Hepatocyte (in vitro differentiated cells): ENCODE data around the gene DRD3. TPM values are rescaled to one million over a fixed set of nuclear protein-coding genes. Genes with fewer than 3 reads are reported as not detected.

Experiments
- DNase-seq: peaks from one replicate; pipeline ENCODE4 v3.0.0-alpha.2; 2016; ENCODE audit warnings: low spot score
- H2AFZ ChIP-seq: fragments of 200-600 bp; sonication (generic); 2 replicates; pipeline ENCODE4 v1.6.0; 2016; ENCODE audit warnings: antibody characterized with exemption, mild to moderate bottlenecking
- H3K27ac ChIP-seq: fragments of 200-600 bp; sonication (generic); 2 replicates; pipeline ENCODE4 v1.5.1; 2016; ENCODE audit warnings: mild to moderate bottlenecking
- H3K27me3 ChIP-seq: fragments of 200-600 bp; sonication (generic); 2 replicates; pipeline ENCODE4 v1.6.1; 2016
- H3K36me3 ChIP-seq: fragments of 200-600 bp; sonication (generic); replicated peaks from 2 replicates; pipeline ENCODE4 v1.5.1; 2016; ENCODE audit warnings: low read depth; ENCODE audit not compliant: insufficient read depth
- H3K4me1 ChIP-seq: fragments of 200-600 bp; sonication (generic); 2 replicates; pipeline ENCODE4 v1.5.1; 2016; ENCODE audit warnings: mild to moderate bottlenecking, moderate library complexity; ENCODE audit not compliant: insufficient read depth
- H3K4me2 ChIP-seq: fragments of 200-600 bp; sonication (generic); 2 replicates; pipeline ENCODE4 v1.6.0; 2016
- H3K4me3 ChIP-seq: fragments of 200-600 bp; sonication (generic); 2 replicates; pipeline ENCODE4 v1.5.1; 2016; ENCODE audit warnings: mild to moderate bottlenecking
- H3K79me2 ChIP-seq: fragments of 200-600 bp; sonication (generic); 2 replicates; pipeline ENCODE4 v1.6.0; 2017; ENCODE audit warnings: mild to moderate bottlenecking
- H3K9me2 ChIP-seq: fragments of 200-600 bp; sonication (generic); replicated peaks from 2 replicates; pipeline ENCODE4 v1.6.0; 2017; ENCODE audit warnings: mild to moderate bottlenecking; ENCODE audit not compliant: insufficient read depth
- H3K9me3 ChIP-seq: fragments of 200-600 bp; sonication (generic); 2 replicates; pipeline ENCODE4 v1.5.1; 2016; ENCODE audit warnings: low read depth, mild to moderate bottlenecking
- H4K20me1 ChIP-seq: fragments of 200-600 bp; sonication (generic); 2 replicates; pipeline ENCODE4 v1.6.0; 2016; ENCODE audit warnings: mild to moderate bottlenecking; ENCODE audit not compliant: insufficient read depth, poor library complexity, severe bottlenecking
- EZH2 ChIP-seq: fragments of 200-600 bp; sonication (generic); IDR thresholded peaks from 2 replicates; pipeline ENCODE4 v1.6.1; 2016; ENCODE audit warnings: antibody characterized with exemption, mild to moderate bottlenecking, borderline replicate concordance
- EZH2phosphoT487 ChIP-seq: fragments of 200-600 bp; sonication (generic); IDR thresholded peaks from one replicate; pipeline ENCODE4 v1.6.1; 2018; ENCODE audit warnings: antibody characterized with exemption, mild to moderate bottlenecking, low read depth, moderate library complexity; ENCODE audit not compliant: unreplicated experiment, severe bottlenecking
- WGBS: methylation state at CpG from one replicate; pipeline ENCODE4 v1.1.6; 2016; ENCODE audit warnings: low lambda C conversion rate; ENCODE audit errors: missing lambda C conversion rate; 5-methylcytosine and 5-hydroxymethylcytosine counted together
- polyA plus RNA-seq: library from polyadenylated mRNA; unstranded; fragments of >200 nt; fragmentation: Nextera tagmentation; extraction: Ambion mirVana; gene quantifications from 2 replicates; pipeline ENCODE4 v1.2.1, GENCODE V29; 2016
- total RNA-seq: library from RNA; depleted of rRNA; stranded (reverse); fragments of >200 nt; gene quantifications from 2 replicates; pipeline ENCODE4 v1.2.3, GENCODE V29; 2014
- TF ChIP-seq, protein P1 (sequence below): fragments of 200-600 bp; sonication (generic); IDR thresholded peaks from 2 replicates; pipeline ENCODE4 v1.5.1; 2016; ENCODE audit warnings: antibody characterized with exemption, mild to moderate bottlenecking; ENCODE audit not compliant: poor library complexity

The DRD3 gene
- total and polyA plus RNA-seq, 2 experiments from 2014 or later = not detected

DNA sequence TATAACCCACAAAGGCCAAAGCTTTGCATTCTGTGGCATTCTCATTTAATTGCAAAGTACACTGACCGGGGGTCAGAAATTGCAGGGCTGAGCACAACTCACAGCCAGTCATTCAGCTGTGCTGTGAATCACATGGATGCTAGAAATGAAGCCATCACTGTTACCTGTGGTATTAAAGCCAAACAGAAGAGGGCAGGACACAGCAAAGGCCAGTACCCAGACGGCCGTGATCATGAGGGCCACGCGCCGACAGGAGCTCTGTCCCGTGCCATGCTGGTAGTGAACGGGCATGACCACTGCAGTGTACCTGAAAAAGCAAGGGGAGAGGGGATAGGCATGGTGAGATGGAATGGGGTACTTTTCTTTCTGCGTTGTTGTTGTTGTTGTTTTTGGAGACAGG, 31.6 kb downstream of the DRD3 start:
- TF ChIP-seq EZH2phosphoT487 = no peak
- TF ChIP-seq, protein P1, sequence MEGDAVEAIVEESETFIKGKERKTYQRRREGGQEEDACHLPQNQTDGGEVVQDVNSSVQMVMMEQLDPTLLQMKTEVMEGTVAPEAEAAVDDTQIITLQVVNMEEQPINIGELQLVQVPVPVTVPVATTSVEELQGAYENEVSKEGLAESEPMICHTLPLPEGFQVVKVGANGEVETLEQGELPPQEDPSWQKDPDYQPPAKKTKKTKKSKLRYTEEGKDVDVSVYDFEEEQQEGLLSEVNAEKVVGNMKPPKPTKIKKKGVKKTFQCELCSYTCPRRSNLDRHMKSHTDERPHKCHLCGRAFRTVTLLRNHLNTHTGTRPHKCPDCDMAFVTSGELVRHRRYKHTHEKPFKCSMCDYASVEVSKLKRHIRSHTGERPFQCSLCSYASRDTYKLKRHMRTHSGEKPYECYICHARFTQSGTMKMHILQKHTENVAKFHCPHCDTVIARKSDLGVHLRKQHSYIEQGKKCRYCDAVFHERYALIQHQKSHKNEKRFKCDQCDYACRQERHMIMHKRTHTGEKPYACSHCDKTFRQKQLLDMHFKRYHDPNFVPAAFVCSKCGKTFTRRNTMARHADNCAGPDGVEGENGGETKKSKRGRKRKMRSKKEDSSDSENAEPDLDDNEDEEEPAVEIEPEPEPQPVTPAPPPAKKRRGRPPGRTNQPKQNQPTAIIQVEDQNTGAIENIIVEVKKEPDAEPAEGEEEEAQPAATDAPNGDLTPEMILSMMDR = no peak
- 78% methylated on average over 9 of the region's 9 CpGs for WGBS
- no peaks in the 10 kb centered on the region for H3K4me1 ChIP-seq

GRCh38 chr3:114144909-114145688, 33.8 kb downstream of the DRD3 start:
- H2AFZ ChIP-seq = no peak overlapping the region

More for the DNA sequence above, 31.6 kb downstream of the DRD3 start:
- Histone ChIP-seq H4K20me1 (no peaks in the 10 kb centered on the region), H3K9me3 (no peaks in the 10 kb centered on the region), H2AFZ (no peak overlapping the region), H3K4me3 (no peak overlapping the region), H3K4me2 (no peak overlapping the region), H3K9me2 (no peaks in the 10 kb centered on the region), H3K79me2 (no peaks in the 10 kb centered on the region), H3K36me3 (no peaks in the 10 kb centered on the region), H3K27me3 (no peaks in the 10 kb centered on the region), H3K27ac (no peak overlapping the region)
- DNase-seq = no peak

GRCh38 chr3:114143817-114144216, 35.0 kb downstream of the DRD3 start:
- 77% methylated on average over 1 of the region's 1 CpG for WGBS
- H3K36me3 ChIP-seq = no peaks in the 10 kb centered on the region
- H3K4me1 ChIP-seq = no peaks in the 10 kb centered on the region
- no peaks in the 10 kb centered on the region for H3K27me3 ChIP-seq
- H3K9me3 ChIP-seq = no peaks in the 10 kb centered on the region
- no peak overlapping the region for H3K27ac ChIP-seq
- TF ChIP-seq EZH2phosphoT487 (no peak), EZH2 (no peak)
- TF ChIP-seq, protein P1 = no peak
- no peaks in the 10 kb centered on the region for H4K20me1 ChIP-seq
- no peaks in the 10 kb centered on the region for H3K9me2 ChIP-seq
- H2AFZ ChIP-seq = no peak overlapping the region
- no peak overlapping the region for H3K4me3 ChIP-seq
- DNase-seq = no peak
- no peak overlapping the region for H3K4me2 ChIP-seq
- no peaks in the 10 kb centered on the region for H3K79me2 ChIP-seq

More at GRCh38 chr3:114144909-114145688, 33.8 kb downstream of the DRD3 start:
- Histone ChIP-seq H3K4me2 (no peak overlapping the region), H3K4me3 (no peak overlapping the region), H3K9me3 (no peaks in the 10 kb centered on the region), H3K36me3 (no peaks in the 10 kb centered on the region), H4K20me1 (no peaks in the 10 kb centered on the region), H3K4me1 (no peaks in the 10 kb centered on the region), H3K79me2 (no peaks in the 10 kb centered on the region), H3K27me3 (no peaks in the 10 kb centered on the region), H3K9me2 (no peaks in the 10 kb centered on the region), H3K27ac (no peak overlapping the region)
- TF ChIP-seq EZH2phosphoT487 = no peak
- TF ChIP-seq, protein P1 = no peak
- TF ChIP-seq EZH2 = no peak
- DNase-seq = no peak
- 78% methylated on average over 7 of the region's 7 CpGs for WGBS
